Osteocyte (in vitro differentiated cells): ENCODE results near the gene CNTNAP2. TPM values are rescaled to one million over a fixed set of nuclear protein-coding genes. Genes with fewer than 3 reads are reported as not detected.

Experiments used
- DNase-seq: peaks from one replicate; pipeline ENCODE4 v3.0.0; 2021; ENCODE audit warnings: mixed read lengths; ENCODE audit not compliant: unreplicated experiment; ENCODE audit errors: extremely low spot score
- H3K27ac Mint-ChIP-seq: one replicate; pipeline ENCODE4 v1.8.0; 2021; ENCODE audit warnings: mild to moderate bottlenecking, mixed read lengths; ENCODE audit not compliant: unreplicated experiment
- H3K27me3 Mint-ChIP-seq: one replicate; pipeline ENCODE4 v1.8.0; 2021; ENCODE audit warnings: mixed read lengths; ENCODE audit not compliant: unreplicated experiment
- H3K36me3 Mint-ChIP-seq: one replicate; pipeline ENCODE4 v1.8.0; 2021; ENCODE audit warnings: mixed read lengths; ENCODE audit not compliant: unreplicated experiment
- H3K4me1 Mint-ChIP-seq: one replicate; pipeline ENCODE4 v1.8.0; 2021; ENCODE audit warnings: mixed read lengths; ENCODE audit not compliant: unreplicated experiment
- H3K4me3 Mint-ChIP-seq: one replicate; pipeline ENCODE4 v1.8.0; 2021; ENCODE audit warnings: mild to moderate bottlenecking, moderate library complexity, mixed read lengths; ENCODE audit not compliant: unreplicated experiment
- H3K9me3 Mint-ChIP-seq: one replicate; pipeline ENCODE4 v1.8.0; 2021; ENCODE audit warnings: mixed read lengths; ENCODE audit not compliant: unreplicated experiment
- total RNA-seq: library from RNA; stranded (reverse); gene quantifications from 2 replicates; pipeline ENCODE4 v1.2.1, GENCODE V29; 2021
- TF ChIP-seq, protein P1 (sequence below): fragments of 200-600 bp; sonication (generic); IDR thresholded peaks from 2 replicates; pipeline ENCODE4 v1.5.0; 2021; ENCODE audit warnings: antibody characterized with exemption, mild to moderate bottlenecking, moderate library complexity

Gene CNTNAP2
- total RNA-seq, 1 donor from 2014 or later: 1.4 TPM

DNA sequence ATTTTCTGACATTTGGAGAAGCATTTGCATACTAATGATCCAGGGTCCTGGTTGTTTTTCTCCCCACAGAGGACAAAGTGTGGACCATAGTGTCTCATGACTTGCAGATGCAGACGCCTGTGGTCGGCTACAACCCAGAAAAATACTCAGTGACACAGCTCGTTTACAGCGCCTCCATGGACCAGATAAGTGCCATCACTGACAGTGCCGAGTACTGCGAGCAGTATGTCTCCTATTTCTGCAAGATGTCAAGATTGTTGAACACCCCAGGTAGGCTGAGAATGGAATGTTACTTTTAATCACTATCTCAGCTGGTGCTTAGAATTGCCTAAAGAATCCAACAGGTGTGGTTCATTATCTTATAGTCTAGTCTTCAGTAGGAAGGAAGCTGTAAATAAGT is 1522.4 kb downstream of the CNTNAP2 start:
- Mint-ChIP-seq H3K4me1 (no peaks in the 10 kb centered on the region), H3K4me3 (no peak overlapping the region), H3K36me3 (no peaks in the 10 kb centered on the region), H3K27ac (no peak overlapping the region), H3K27me3 (no peaks in the 10 kb centered on the region), H3K9me3 (no peaks in the 10 kb centered on the region)
- TF ChIP-seq, protein P1, sequence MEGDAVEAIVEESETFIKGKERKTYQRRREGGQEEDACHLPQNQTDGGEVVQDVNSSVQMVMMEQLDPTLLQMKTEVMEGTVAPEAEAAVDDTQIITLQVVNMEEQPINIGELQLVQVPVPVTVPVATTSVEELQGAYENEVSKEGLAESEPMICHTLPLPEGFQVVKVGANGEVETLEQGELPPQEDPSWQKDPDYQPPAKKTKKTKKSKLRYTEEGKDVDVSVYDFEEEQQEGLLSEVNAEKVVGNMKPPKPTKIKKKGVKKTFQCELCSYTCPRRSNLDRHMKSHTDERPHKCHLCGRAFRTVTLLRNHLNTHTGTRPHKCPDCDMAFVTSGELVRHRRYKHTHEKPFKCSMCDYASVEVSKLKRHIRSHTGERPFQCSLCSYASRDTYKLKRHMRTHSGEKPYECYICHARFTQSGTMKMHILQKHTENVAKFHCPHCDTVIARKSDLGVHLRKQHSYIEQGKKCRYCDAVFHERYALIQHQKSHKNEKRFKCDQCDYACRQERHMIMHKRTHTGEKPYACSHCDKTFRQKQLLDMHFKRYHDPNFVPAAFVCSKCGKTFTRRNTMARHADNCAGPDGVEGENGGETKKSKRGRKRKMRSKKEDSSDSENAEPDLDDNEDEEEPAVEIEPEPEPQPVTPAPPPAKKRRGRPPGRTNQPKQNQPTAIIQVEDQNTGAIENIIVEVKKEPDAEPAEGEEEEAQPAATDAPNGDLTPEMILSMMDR: no peak
- no peak for DNase-seq

DNA sequence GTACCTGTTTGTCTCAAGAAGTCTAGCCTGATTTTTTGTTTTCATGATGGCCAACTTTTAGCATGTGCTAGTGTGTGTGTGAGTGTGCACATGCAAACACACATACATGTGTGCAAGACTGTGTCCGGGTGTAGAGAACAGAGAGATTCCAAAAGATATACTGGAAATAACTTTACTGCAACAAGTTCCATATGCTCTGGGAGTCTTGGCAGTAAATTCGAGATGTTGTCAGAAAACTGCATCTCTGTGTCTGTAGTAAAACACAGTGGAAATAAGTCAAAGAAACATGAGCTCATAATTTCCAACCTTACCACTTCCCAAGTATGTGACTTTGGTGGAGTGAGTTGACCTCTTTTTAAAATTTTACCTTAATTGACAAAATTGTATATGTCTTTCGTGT is 1523.2 kb downstream of the CNTNAP2 start:
- no peaks in the 10 kb centered on the region for H3K9me3 Mint-ChIP-seq
- H3K27me3 Mint-ChIP-seq: no peaks in the 10 kb centered on the region
- no peaks in the 10 kb centered on the region for H3K36me3 Mint-ChIP-seq
- H3K4me1 Mint-ChIP-seq: no peaks in the 10 kb centered on the region
- TF ChIP-seq, protein P1: no peak
- H3K4me3 Mint-ChIP-seq: no peak overlapping the region
- no peak overlapping the region for H3K27ac Mint-ChIP-seq
- DNase-seq: no peak

DNA sequence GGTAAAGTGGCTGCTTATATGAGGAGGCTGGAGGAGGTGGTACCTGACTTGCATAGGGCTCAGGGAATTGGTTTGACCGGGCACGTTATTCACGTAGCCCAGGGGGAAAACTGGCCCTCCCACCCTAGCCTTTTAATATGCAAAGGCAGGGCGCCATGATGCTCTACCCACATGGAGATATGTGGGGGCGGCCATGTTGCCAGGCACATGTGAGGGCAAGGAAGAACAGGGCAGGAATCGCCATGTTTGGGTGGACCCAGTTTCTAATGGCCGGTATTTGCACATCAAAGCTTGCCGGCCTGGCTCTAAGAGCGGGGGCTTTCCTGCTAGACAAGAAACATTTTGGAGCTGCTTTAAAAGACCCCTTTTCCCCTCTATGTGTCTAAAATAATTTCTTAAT is 1524.2 kb downstream of the CNTNAP2 start:
- no peaks in the 10 kb centered on the region for H3K4me1 Mint-ChIP-seq
- H3K9me3 Mint-ChIP-seq: no peaks in the 10 kb centered on the region
- no peaks in the 10 kb centered on the region for H3K27me3 Mint-ChIP-seq
- H3K4me3 Mint-ChIP-seq: no peak overlapping the region
- no peaks in the 10 kb centered on the region for H3K36me3 Mint-ChIP-seq
- TF ChIP-seq, protein P1: no peak
- H3K27ac Mint-ChIP-seq: no peak overlapping the region
- no peak for DNase-seq

DNA sequence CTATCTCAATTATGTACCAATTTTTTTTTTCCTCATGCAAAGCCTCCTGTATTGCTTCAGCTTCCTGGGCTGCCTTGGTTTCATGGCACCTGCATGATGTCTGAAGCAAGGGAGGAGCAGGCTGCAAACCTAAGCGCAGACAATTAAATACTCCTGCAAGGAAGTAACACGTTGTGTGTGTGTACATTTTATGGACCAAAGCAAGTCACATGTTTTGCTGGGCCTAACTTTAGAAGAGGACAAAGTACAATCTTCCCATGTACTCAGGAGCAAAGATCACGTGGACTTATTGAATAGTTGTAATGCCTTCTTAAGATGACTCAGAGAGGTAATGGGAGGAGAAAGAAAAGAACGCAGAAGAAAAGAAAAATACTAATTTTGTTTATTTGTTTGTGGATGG is 1530.0 kb downstream of the CNTNAP2 start:
- Mint-ChIP-seq H3K27ac (no peak overlapping the region), H3K4me1 (no peaks in the 10 kb centered on the region), H3K4me3 (no peak overlapping the region), H3K36me3 (no peaks in the 10 kb centered on the region), H3K27me3 (no peaks in the 10 kb centered on the region), H3K9me3 (no peaks in the 10 kb centered on the region)
- TF ChIP-seq, protein P1: no peak
- DNase-seq: no peak

DNA sequence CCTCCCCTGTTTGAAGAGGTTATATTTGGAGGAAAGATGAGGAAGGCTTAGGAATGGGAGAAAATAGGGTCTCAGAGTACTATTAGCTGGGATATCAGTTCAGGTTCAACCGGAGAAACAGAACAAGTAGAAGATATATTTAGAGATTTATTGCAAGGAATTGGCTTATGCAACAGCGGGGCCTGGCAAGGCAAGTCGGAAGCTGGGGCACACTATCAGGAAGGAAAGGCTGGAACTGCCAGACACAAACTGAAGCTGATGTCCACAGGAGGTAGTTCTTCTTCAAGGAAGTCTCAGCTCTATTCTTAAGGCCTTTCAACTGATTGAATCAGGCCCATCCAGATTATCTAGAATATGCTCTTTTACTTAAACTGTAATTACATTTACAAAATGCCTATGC is 1534.4 kb downstream of the CNTNAP2 start:
- no peak overlapping the region for H3K27ac Mint-ChIP-seq
- DNase-seq: no peak
- H3K4me1 Mint-ChIP-seq: no peaks in the 10 kb centered on the region
- no peaks in the 10 kb centered on the region for H3K36me3 Mint-ChIP-seq
- TF ChIP-seq, protein P1: no peak
- no peak overlapping the region for H3K4me3 Mint-ChIP-seq
- H3K9me3 Mint-ChIP-seq: no peaks in the 10 kb centered on the region
- no peaks in the 10 kb centered on the region for H3K27me3 Mint-ChIP-seq
